Hepatocyte (in vitro differentiated cells): ENCODE results near the gene MBD4.

Experiments used
- EZH2 ChIP-seq: fragments of 200-600 bp; sonication (generic); IDR thresholded peaks from 2 replicates; pipeline ENCODE4 v1.6.1; 2016; ENCODE audit warnings: antibody characterized with exemption, mild to moderate bottlenecking, borderline replicate concordance
- EZH2phosphoT487 ChIP-seq: fragments of 200-600 bp; sonication (generic); IDR thresholded peaks from one replicate; pipeline ENCODE4 v1.6.1; 2018; ENCODE audit warnings: antibody characterized with exemption, mild to moderate bottlenecking, low read depth, moderate library complexity; ENCODE audit not compliant: unreplicated experiment, severe bottlenecking
- TF ChIP-seq, protein P1 (sequence below): fragments of 200-600 bp; sonication (generic); IDR thresholded peaks from 2 replicates; pipeline ENCODE4 v1.5.1; 2016; ENCODE audit warnings: antibody characterized with exemption, mild to moderate bottlenecking; ENCODE audit not compliant: poor library complexity

DNA sequence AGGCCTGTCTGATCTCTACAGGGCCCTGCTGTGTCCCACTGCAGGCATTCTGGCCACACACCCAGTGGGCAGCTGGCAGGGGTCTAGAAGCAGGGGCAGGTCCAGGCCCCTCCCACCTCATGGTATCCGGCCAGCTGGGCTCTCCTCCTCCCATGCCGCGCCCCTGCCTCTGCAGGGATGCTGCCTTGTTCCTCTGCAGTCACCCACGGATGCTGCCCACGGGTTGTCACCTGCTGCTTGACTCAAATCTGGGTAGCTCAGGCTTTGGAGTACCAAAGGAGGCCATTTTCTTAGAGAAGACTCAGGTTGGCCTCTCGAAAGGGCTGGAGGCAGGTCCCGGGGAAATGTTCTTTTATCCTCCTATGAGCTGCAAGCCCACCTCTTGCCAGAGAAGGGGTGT is 36.3 kb downstream of the MBD4 start:
- TF ChIP-seq, protein P1, sequence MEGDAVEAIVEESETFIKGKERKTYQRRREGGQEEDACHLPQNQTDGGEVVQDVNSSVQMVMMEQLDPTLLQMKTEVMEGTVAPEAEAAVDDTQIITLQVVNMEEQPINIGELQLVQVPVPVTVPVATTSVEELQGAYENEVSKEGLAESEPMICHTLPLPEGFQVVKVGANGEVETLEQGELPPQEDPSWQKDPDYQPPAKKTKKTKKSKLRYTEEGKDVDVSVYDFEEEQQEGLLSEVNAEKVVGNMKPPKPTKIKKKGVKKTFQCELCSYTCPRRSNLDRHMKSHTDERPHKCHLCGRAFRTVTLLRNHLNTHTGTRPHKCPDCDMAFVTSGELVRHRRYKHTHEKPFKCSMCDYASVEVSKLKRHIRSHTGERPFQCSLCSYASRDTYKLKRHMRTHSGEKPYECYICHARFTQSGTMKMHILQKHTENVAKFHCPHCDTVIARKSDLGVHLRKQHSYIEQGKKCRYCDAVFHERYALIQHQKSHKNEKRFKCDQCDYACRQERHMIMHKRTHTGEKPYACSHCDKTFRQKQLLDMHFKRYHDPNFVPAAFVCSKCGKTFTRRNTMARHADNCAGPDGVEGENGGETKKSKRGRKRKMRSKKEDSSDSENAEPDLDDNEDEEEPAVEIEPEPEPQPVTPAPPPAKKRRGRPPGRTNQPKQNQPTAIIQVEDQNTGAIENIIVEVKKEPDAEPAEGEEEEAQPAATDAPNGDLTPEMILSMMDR, result no peak
- no peak for TF ChIP-seq EZH2
- TF ChIP-seq EZH2phosphoT487, result no peak
